HepG2 (cell line): ENCODE measurements around the gene COPS6. TPM values are rescaled to one million over a fixed set of nuclear protein-coding genes. Genes with fewer than 3 reads are reported as not detected.

ENCODE experiments used
- CCAR2 ChIP-seq: fragments of 200-400 bp; formaldehyde crosslinking; optimal IDR thresholded peaks from 2 replicates; pipeline ENCODE3; 2018; ENCODE audit warnings: low read depth, mild to moderate bottlenecking, low read length, moderate library complexity
- CEBPB ChIP-seq: IDR thresholded peaks from 2 replicates; pipeline ENCODE4 v1.6.1; 2011; ENCODE audit warnings: low read depth, low read length, improper control_type of control experiment, borderline replicate concordance
- CENPBD1 ChIP-seq: sonication (generic); formaldehyde crosslinking; IDR thresholded peaks from 2 replicates; pipeline ENCODE4 v1.8.0; 2022; ENCODE audit warnings: missing genetic modification reagents, low read depth, mild to moderate bottlenecking, borderline replicate concordance
- CSRNP1 ChIP-seq: sonication (generic); formaldehyde crosslinking; IDR thresholded peaks from 2 replicates; pipeline ENCODE4 v1.8.1; 2023; ENCODE audit warnings: mild to moderate bottlenecking, missing genetic modification reagents
- ELF3 ChIP-seq: IDR thresholded peaks from 2 replicates; pipeline ENCODE4 v1.6.1; 2016; ENCODE audit warnings: missing genetic modification reagents, missing compliant biosample characterization
- GTF2F1 ChIP-seq: fragments of 150-350 bp; IDR thresholded peaks from 2 replicates; pipeline ENCODE4 v1.6.1; 2014; ENCODE audit warnings: low read length
- GZF1 ChIP-seq: sonication (generic); formaldehyde crosslinking; IDR thresholded peaks from 2 replicates; pipeline ENCODE4 v1.5.1; 2020; ENCODE audit warnings: mild to moderate bottlenecking, missing genetic modification reagents
- HNF4A ChIP-seq: sonication (generic); formaldehyde crosslinking; IDR thresholded peaks from 2 replicates; pipeline ENCODE4 v1.4.0; 2020; ENCODE audit warnings: missing genetic modification reagents
- HNF4G ChIP-seq, 2 experiments: sonication (generic) in 1 of 2; formaldehyde crosslinking in 1 of 2; IDR thresholded peaks; 2 replicates each; pipeline versions ENCODE4 v1.4.0 to v1.6.1; 2011 to 2020; ENCODE audit warnings: borderline replicate concordance in 2 of 2, low read depth in 2 of 2, mild to moderate bottlenecking in 2 of 2, low read length in 1 of 2, missing genetic modification reagents in 1 of 2, moderate library complexity in 1 of 2
- MAFF ChIP-seq: IDR thresholded peaks from 2 replicates; pipeline ENCODE4 v1.6.1; 2011; ENCODE audit warnings: low read depth, low read length, improper control_type of control experiment
- MEF2D ChIP-seq: sonication (generic); formaldehyde crosslinking; IDR thresholded peaks from 2 replicates; pipeline ENCODE4 v1.5.1; 2020; ENCODE audit warnings: mild to moderate bottlenecking, missing genetic modification reagents
- NR2F1 ChIP-seq, 2 experiments: fragments of 450-650 bp in 1 of 2; formaldehyde crosslinking in 1 of 2; IDR thresholded peaks; 2 replicates each; pipeline versions ENCODE4 v1.5.0 to v1.6.1; 2016 to 2020; ENCODE audit warnings: mild to moderate bottlenecking in 1 of 2, missing compliant biosample characterization in 1 of 2, missing genetic modification reagents in 1 of 2, moderate library complexity in 1 of 2
- POGK ChIP-seq: sonication (generic); formaldehyde crosslinking; conservative IDR thresholded peaks from 2 replicates; pipeline ENCODE4 v1.8.0; 2022; ENCODE audit warnings: mild to moderate bottlenecking, moderate library complexity, missing genetic modification reagents
- RFXANK ChIP-seq: IDR thresholded peaks from 2 replicates; pipeline ENCODE4 v1.6.1; 2016
- SOX13 ChIP-seq, 3 experiments: fragments of 450-650 bp in 1 of 3; sonication (generic) in 1 of 3; formaldehyde crosslinking in 1 of 3; IDR thresholded peaks in 2 of 3; conservative IDR thresholded peaks in 1 of 3; 2 replicates each; pipeline versions ENCODE4 v1.5.0 to v1.6.1; 2016 to 2020; ENCODE audit warnings: antibody characterized with exemption in 1 of 3, mild to moderate bottlenecking in 1 of 3, missing compliant biosample characterization in 1 of 3, missing genetic modification reagents in 1 of 3, moderate library complexity in 1 of 3
- THYN1 ChIP-seq: sonication (generic); formaldehyde crosslinking; IDR thresholded peaks from 2 replicates; pipeline ENCODE4 v1.8.1; 2023; ENCODE audit warnings: low read depth, mild to moderate bottlenecking, moderate library complexity, missing genetic modification reagents, borderline replicate concordance
- ZNF232 ChIP-seq: sonication (generic); formaldehyde crosslinking; IDR thresholded peaks from 2 replicates; pipeline ENCODE4 v1.4.0; 2020; ENCODE audit warnings: missing genetic modification reagents, borderline replicate concordance
- ZNF354B ChIP-seq: sonication (generic); formaldehyde crosslinking; IDR thresholded peaks from 2 replicates; pipeline ENCODE4 v1.8.0; 2022; ENCODE audit warnings: mild to moderate bottlenecking, missing genetic modification reagents
- ZNF556 ChIP-seq: sonication (generic); formaldehyde crosslinking; IDR thresholded peaks from 2 replicates; pipeline ENCODE4 v1.4.0; 2020; ENCODE audit warnings: mild to moderate bottlenecking, missing genetic modification reagents, borderline replicate concordance
- ZNF574 ChIP-seq: sonication (generic); formaldehyde crosslinking; IDR thresholded peaks from 2 replicates; pipeline ENCODE4 v1.4.0; 2020; ENCODE audit warnings: missing genetic modification reagents
- ZNF891 ChIP-seq: sonication (generic); formaldehyde crosslinking; IDR thresholded peaks from 2 replicates; pipeline ENCODE4 v1.5.0; 2020; ENCODE audit warnings: mild to moderate bottlenecking, missing genetic modification reagents
- polyA plus RNA-seq, 8 experiments: library from polyadenylated mRNA; depleted of rRNA in 3 of 8; stranded (reverse) in 7 of 8; unstranded in 1 of 8; fragments of >200 nt; fragmentation: Illumina TruSeq in 4 of 8; extraction: Trizol in 4 of 8; gene quantifications; 2 replicates each; pipeline versions ENCODE4 v1.2.1 to v1.2.3, GENCODE V29; 2011 to 2016; ENCODE audit warnings: low read depth in 4 of 8, missing spikeins in 1 of 8, mixed read lengths in 1 of 8; ENCODE audit not compliant: insufficient read depth in 1 of 8
- total RNA-seq, 5 experiments: library from RNA; depleted of rRNA; stranded (reverse); fragments of >200 nt; fragmentation: Illumina TruSeq; extraction: Trizol; gene quantifications; 2 replicates each; pipeline ENCODE4 v1.2.3, GENCODE V29; 2016; ENCODE audit warnings: low read depth in 1 of 5

The COPS6 gene
- total and polyA plus RNA-seq, 2 of the 13 experiments (the other 11 are each of a cell fraction or from before 2014, with no cell fraction given): 33.4 to 117 TPM

GRCh38 chr7:100100420-100101015, 11.7 kb downstream of the COPS6 start (continued):
- TF ChIP-seq CCAR2 (no peak), POGK (CRISPR knock-in tag) (peak; percentile 92), SOX13 (IDR thresholded peaks at IDR 0.05) (no peak; the same call in 1 of the 2 replicates), SOX13 (CRISPR knock-in tag; conservative IDR thresholded peaks at IDR 0.05 in 1 of 2, IDR thresholded peaks at IDR 0.05 in 1 of 2) (peak in 1 of 2 experiments; percentile 64; a peak in 2 of 4 replicates), THYN1 (CRISPR knock-in tag) (no peak), GTF2F1 (no peak), HNF4G (IDR thresholded peaks at IDR 0.05; ENCODE audit: borderline replicate concordance, low read depth, low read length) (no peak), HNF4G (CRISPR knock-in tag; IDR thresholded peaks at IDR 0.05; ENCODE audit: borderline replicate concordance, low read depth) (0 out of 2 replicates have a peak, but pooled peaks have one; percentile 28), CENPBD1 (CRISPR knock-in tag) (no peak), NR2F1 (CRISPR knock-in tag; IDR thresholded peaks at IDR 0.05) (no peak), CSRNP1 (peak; percentile 40), ELF3 (CRISPR knock-in tag) (peak; percentile 63), MAFF (no peak), GZF1 (CRISPR knock-in tag) (no peak), CEBPB (no peak), HNF4A (CRISPR knock-in tag) (no peak), ZNF891 (CRISPR knock-in tag) (peak; percentile 65; the same call in 1 of the 2 replicates), ZNF556 (CRISPR knock-in tag) (peak; percentile 76; the same call in 1 of the 2 replicates), ZNF354B (CRISPR knock-in tag) (no peak), RFXANK (CRISPR knock-in tag) (no peak), ZNF232 (CRISPR knock-in tag) (no peak), MEF2D (CRISPR knock-in tag) (no peak), ZNF574 (peak; percentile 95)
